Measurements from ENCODE around the gene SCARF2.

The SCARF2 gene

DNA sequence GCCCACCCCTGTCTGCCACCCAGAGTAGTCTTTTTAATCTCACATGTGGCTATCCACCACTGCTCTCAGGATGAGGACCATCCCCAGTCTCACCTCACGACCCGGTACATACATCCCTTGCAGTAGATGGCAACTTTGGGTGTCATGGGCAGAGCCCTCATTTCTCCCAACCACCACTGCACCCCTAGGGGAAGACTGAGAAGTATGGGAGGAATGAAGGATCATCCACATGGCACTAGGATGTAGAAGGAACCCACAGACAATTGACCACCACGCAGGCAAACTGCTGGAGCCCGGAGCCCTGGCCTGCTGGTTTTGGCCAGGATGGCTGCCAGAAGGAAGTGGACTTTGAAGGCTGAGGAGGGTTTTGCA, 1.9 kb upstream of the SCARF2 start:
- DNase-seq (ENCODE audit: low read depth): no peak

DNA sequence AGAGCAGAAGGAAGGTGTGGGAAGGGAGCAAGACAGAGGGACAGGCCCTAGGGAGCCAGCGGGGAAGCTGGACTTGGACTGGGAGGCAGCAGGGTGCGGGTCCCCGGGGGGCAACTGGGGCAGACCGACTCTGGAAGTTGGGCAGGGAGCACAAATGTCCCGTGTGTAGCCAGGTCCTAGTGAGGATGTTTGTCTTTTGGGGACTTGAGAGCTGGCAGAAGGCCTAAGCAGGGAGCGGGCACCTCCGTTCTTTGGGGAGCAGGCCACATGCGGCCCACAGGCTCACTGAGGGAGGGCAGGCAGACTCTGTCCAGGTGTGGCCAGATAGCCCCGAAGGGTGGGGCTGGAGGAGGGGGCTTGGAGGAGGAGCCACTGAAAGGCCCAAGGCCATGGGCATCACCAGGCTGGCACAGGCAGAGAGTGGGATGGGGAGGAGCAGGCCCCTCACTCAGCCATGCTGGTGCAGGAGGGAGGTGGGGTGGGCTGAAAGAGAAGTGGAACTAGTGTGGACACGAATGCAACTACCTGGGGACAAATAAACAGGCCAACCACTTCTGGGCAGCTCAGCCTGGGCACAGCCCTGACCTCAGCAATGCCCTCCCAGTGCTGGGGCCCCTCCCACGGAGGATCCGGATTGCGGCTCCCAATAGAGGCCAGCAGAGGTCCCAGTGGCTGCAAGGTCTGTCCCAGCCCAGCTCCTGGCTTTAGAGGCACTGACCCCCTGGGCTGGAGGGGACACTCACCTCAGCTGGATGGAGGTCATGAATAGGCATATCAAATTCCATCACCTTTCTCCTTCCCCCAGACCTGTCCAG, 1.3 kb upstream of the SCARF2 start:
- DNase-seq (ENCODE audit: low read depth): no peak

DNA sequence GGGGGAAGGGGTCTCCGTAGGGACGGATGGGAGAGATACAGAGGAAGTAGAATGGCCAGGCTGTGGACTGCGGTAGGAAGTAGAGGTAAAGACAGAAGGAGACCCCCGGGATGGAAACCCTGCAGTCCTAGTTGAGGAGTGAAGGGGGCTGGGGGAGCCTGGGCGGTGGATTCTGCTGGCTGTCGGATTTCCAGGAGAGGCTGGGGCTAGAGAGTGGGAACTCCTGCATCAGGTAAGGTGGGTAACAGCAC, 727 bp upstream of the SCARF2 start:
- DNase-seq (ENCODE audit: low read depth): no peak

DNA sequence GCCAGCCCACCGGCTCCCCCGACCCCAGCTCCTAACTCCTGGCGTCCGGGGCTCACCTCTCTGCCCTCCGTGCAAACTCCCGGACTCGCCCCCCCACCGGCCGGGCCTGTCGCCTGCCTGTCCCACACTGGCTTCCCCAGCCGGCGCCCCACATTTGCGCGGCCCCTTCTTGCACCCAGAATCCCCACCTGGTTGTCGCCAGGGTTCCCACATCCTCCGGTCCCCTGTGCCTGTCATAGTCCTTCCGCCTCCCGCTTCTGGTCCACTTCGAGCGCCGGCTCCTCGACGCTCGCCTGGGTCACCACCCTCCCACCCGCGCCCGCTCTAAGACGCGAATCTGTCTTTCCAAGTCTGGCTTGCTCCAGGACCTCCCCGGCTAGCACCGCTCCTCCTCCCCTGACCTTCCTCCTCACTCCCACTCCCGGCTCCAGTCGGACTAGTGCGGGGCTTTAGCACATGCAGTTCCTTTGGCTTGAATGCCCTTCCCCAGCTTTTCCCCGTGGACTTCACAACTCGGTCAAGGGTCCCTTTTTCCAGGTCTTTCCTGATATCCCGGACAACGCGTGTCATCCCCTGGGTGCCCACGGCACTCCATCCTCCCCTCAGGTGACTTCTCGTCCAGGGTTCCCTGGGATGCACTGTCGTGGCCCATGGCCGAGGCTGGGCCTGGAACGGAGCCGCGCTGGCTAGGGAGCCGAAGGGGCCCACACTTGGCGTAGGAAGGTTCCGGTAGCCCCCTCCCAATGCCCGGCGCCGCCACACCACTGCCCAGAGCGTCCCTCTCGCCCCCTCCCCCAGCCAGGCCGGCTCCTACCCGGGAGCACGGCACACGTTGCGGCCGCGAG, 635 bp downstream of the SCARF2 start:
- no peak for DNase-seq (ENCODE audit: low read depth)

DNA sequence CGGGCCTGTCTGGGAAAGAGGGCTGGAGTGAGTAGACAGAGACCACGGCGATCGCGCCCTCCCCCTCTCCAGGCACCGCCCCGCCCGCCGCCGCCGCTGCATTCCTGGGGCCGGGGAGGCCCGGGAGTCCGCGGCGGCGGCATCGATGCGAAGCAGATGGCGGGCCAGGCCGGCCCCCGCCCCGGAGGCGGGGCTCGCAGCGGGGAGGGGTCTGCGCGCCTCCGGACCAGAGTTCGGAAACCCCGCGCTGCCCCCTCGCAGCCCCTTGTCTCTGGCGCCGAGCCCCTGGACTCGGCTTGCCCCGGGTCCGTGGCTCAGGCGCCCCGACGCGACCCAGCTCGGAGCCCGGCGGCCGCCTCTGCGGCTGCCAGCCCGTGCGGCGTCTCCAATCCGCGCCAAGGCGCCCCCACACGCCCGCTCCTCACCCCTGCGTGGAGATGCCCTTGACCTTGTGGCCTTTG, 1.3 kb downstream of the SCARF2 start:
- DNase-seq (ENCODE audit: low read depth): no peak

DNA sequence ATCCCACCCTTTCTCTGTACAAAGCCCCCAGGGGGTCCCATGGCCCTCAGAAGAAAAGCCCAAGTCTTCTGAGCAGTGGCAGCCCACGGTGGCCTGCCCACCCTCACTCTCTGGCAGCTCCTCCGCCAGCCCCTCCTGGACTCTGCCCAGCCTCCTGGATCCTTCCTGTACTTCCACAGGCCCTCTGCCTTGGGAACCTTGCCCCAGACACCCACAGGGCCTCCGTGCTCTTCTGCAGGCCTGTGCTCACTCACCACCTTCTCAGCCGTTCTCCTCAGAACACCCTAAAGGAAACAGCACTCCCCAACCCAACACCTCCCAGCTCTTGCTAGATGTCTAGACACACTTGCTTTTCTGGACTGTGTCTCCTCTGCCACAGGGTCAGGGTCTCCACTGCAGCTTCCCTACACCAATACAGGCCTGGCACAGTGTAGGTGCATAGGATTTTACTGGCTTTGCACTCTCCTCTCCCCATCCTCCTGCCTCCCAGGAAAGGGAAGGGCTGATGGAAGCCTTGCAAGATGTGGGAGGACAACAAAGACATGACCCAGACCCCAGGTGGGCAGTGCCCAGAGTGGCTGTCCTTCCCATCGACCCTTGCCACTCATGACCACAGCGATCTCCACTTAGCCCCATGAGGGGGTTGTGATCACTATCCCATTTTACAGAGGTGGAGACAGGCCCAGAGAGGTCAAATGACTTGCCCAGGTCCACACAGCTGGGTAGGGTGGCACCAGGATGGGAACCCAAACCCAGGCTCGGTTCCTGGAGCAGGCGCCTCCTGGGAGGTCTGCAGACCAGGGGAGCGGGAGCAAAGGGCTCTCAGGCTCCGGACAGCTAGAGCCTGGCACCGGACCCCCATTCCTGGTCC, 2.0 kb downstream of the SCARF2 start:
- no peak for DNase-seq (ENCODE audit: low read depth)

DNA sequence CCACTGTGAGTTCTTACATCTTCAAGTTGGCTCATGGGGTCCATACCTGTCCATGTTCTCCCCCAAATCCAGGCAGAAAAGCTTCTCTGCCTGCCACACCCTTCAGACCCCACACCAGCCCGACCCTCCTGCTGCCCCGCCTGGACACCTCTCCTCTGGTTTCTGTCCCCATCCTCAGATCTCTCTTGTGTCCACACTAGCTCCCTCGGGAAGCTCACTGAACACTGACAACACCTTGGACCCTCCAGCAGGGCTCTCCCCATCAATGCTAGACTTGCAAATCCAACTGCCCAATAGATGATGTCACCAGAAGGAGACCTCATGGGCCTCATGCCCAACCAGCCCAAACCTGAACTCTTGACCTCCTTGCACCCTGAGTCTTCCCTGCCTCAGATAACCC, 2.9 kb downstream of the SCARF2 start:
- no peak for DNase-seq (ENCODE audit: low read depth)

DNA sequence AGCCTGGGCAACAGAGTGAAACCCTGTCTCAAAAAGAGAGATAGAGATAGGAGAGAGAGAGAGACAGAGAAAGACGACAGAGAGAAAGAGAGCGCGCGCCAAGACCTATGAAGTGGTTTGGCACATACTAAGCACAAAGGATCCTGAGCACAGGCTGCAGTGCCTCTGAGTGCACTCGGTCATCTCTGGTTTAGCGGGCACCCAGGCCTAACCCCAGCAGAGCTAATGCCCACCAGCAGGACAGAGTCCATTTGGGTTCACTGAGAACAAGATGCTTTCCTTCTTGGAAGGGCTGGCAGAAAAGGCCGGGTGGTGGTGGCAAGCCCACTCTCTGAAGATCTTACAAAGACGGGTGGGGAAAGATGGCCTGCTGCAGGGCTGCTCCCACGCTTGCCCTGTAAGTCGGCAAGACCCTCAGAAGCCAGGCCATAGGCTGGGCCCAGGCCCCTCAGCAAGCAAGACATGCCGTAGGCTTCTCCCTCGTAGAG, 3.3 kb downstream of the SCARF2 start:
- DNase-seq (ENCODE audit: low read depth): no peak

DNA sequence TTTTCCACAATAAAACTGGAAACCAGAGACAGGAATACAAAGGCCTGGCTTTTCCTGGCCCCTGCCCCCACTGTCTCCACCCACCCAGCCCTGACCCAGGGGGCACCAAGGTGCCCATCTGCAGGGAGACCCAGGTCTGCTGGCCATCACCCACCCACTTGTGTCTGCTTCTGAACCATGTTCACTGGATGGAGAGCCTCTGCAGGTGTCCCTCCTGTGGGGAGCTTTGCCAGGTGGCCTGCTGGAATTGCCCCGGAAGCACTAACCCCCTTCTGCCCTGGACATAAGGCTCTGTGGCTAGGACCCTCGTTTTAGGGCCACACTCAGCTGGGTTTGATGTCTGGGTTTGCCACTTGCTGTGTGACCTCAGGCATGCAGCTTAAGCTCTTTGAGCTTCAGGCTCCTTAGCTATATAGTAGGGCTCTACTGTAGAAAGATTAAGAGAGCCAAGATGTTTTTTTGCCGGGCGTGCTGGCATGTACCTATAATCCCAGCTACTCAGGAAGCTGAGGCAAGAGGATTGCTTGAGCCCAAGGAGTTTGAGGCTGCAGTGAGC, 3.9 kb downstream of the SCARF2 start:
- no peak for DNase-seq (ENCODE audit: low read depth)

DNA sequence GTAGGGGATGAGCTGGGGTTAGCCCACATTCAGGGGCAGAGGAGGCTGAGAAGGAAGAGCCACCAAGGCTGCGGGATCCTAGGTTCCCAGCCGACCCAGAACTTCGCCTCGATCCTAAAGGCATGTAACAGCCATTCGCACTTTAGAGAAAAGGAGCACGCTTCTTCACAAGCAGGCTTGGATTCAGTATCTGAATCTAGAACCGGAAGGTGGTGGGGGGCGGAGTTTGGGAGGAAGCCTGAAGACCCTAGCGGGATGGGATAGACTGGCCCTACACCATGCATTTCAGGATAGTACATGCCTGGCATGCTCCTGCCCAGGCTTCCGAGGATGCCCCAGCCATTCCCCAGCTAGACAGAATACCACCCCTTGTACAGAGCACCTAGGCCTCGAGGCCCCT, 4.4 kb downstream of the SCARF2 start:
- DNase-seq (ENCODE audit: low read depth): no peak

DNA sequence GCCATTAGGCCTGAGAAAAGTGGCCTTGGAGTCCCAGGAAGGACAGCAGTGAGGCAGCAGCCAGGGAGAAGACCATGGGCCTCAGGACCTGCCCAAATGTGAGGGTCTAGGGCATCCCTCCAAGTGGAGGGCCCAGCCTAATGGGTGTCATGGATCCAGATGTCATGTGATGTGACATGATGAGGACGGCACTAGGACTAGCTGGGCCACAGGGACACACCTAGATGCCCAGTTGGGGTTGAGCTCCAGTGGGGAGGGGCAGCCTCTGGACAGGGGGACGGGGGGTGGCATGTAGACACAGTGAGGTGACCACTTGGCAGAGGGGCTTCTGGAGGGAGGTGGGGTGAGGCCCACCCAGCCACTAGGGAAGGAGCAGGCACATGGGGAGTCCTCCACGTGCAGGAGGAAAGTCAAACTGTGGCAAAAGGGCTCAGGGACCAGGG, 5.4 kb downstream of the SCARF2 start:
- no peak for DNase-seq (ENCODE audit: low read depth)

DNA sequence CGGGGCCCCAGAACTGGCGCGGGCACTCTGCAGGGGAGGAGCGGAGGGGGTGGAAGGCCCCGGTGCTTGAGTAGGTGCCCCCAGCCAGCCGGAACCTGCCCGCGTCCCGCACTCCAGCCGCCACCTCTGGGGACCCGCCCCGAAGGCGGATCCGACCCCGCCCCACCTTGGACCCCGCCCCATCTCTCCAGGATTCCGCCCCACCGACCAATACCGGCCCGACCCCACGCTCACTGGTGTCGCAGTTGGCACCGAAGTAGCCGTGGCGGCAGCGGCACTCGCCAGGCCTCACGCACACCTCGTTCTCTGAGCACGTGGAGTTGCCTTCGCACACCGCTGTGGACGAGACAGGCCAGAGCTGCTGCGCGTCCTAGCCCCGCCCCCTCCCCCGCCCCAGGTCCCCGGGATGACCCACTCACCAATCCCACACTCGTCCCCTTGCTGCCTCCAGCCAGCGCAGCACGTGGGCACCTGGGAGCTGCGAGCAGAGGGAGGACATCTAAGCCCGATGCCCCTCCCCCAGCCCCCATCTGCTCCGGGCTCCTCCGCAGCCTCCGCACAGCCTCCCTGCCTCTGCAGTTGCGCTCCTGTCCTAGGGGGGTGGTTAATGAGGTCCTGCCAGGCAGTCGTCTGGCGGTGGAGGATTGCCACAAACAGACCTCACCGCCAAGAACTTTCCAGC, 6.0 kb downstream of the SCARF2 start:
- DNase-seq (ENCODE audit: low read depth): no peak

DNA sequence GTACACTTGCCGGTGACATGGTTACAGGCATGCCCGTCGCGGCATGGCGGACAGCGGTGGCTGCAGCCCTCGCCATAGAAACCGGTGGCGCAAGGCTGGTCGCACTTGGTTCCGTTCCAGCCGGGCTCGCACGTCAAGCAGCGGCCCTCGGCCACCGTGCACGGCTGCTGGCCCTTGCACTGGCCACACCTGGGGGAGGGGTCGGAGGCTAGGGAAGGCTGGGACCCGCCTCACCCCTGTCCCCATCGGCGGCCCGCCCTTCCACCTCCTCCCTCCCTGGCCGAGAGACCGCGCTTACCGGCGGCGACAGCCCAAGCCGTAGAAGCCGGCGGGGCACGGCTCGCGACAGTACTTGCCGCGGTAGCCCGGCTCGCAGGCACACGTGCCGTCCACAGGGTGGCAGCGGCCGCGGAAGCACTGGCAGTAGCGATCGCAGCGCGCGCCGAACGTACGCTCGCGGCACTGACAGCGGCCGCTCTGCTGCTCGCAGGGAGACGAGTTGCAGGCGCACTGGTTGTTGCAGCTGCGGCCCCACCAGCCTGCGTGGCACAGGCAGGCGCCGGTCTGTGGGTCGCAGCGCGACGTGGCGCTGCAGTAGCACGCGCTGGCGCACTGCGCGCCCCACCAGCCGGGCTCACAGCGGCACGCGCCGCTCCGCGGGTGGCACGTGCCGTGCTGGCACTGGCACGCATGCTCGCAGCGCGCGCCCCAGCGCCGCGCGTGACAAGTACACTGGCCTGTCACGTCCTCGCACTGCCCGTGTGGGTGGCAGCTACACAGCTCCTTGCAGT, 6.7 kb downstream of the SCARF2 start:
- DNase-seq (ENCODE audit: low read depth): no peak

DNA sequence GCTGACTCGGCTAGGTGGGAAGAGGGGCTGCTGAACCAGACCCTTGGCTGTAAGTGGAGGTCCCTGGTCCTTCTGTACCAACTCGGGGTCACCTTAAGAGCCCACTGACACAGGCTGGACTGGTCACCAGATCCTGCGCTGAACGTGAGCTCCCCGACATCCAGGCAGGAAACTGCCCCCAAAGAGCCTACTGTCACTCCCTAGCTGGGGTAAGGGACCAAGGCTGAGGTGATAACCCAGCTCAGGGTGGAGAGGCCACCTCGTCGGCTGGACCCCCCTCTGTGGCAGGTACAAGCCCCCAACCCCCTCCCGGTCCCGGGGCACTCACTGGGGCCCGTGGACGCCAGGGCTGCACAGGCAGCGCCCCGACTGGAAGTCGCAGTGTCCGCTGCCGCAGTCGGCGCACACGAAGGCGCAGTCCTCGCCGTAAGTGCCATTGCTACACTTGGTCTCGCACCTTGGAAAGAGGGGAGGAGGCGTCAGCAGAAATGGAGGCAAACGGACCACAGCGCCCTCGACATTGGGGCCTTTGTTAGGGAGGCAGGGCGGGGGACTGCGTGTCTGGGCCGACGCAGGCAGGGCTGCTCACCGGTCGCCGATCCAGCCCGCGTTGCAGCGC, 7.4 kb downstream of the SCARF2 start:
- DNase-seq (ENCODE audit: low read depth): no peak

DNA sequence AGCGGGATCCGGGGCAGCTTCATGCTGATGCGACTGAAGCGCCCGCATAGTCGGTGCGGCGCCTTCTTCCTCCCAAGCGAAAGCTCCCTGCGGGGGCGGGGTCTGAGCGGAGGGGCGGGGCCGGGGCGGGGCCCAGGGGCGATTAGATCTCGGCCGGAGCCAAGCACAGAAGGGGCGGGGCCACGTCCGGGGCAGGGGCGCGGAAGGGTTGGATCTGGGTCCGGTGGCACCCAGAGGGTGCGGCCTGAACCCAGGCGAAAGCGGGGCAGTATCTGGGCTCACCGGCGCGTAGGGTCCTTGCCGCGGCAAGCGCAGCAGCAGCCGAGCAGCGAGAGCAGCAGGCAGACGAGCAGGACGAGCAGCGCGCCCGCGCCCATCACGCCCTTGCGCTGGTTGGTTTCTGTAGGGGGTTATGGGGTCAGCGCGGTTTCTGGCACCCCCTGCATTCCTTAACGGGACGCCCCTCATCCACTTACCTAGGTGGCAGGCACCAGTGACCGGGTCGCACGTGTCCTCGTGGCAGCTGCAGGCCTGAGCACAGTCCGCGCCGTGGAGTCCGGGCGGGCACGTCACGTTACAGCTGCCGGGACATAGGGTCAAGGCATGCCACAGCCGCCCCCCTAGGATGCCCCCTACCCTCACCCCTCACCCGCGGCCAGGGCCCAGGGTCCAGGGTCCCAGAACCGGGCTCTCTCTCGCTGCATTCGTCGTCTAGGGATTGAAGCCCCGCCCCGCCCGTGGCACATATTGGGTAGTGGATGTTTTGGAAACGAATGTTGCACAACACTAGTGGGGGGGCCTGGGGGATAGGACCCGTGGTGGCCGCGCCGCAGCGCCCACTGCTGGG, 8.1 kb downstream of the SCARF2 start:
- no peak for DNase-seq (ENCODE audit: low read depth)

DNA sequence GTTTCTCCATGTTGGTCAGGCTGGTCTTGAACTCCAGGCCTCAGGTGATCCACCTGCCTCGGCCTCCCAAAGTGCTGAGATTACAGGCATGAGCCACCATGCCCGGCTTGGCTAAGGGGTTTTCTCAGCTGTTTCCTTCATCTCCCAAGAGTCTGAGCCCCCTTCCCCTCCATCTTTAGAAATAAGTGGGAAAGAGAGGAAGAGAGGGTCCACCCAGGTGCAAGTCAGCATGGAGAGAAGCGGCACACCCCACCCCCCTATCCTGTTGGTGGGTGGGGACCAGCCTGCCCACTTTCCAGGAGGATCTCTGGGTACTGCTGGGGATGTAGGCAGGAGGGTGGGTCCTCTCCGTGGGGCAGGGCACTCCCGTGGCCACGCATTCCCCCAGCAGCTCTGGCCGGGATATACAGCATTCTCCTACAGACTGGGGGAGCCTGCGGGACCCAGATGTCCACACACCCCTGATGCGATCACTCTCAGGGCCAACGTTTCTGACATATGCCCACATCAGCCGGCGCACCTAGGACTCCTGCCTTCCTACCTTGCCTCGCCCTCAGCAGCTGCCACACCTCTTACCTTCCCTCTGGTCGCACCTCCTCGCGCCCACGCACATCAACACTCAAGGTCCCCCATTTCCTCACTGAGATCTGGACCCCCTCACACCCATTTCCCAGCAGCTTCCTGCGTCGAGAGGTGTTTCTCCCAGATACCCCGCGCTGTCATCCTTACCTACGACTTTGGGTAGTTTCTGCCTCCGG, 8.9 kb downstream of the SCARF2 start:
- no peak for DNase-seq (ENCODE audit: low read depth)

DNA sequence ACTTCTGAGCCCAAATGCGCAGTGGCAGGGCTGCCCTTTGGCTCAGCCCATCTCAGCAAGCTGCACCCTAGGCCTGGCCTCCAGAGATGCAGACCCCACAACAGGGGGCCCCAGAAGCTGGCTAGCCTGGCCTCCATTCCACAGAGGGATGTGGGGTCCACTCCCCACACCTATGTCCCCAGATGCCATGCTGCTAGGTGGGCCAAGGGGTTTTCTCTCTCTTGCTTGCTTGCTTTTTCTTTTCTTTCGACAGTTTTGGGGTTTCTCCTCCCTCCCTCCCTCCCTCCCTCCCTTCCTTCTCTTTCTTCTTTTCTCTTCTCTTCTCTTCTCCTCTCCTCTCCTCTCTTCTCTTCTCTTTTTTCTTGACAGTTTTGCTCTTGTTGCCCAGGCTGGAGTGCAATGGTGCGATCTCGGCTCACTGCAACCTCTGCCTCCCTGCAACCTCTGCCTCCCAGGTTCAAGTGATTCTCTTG, 9.6 kb downstream of the SCARF2 start:
- DNase-seq (ENCODE audit: low read depth): no peak
